ENCODE results near the gene EHMT1. TPM values are rescaled to one million over a fixed set of nuclear protein-coding genes. Genes with fewer than 3 reads are reported as not detected.
A peak's percentile ranks its signal among the peaks of the same experiment; 100 is the strongest.
"Not testable (repeated sequence)": the region's sequence is repeated elsewhere in the genome, so short reads cannot be mapped to it uniquely, and the experiment has no call there.

The EHMT1 gene
- total RNA-seq, 1 donor from 2014 or later = 159 TPM

DNA sequence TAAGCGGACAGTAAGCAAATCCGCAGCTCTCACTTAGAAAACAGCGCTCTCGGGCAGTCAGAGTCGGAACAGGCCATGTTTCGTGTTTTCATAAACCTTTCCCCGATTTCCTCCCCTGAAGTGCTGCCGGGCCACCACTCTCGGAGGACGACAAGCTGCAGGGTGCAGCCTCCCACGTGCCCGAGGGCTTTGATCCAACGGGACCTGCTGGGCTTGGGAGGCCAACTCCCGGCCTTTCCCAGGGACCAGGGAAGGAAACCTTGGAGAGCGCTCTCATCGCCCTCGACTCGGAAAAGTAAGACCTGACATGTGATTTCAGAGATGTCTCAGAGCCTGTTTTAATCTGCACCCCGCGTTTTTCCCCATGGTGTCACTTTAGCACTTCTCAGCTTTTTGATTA lies 159.0 kb downstream of the EHMT1 start:
- H3K9me3 Mint-ChIP-seq (ENCODE audit: low read depth) = no peaks in the 10 kb centered on the region
- no peaks in the 10 kb centered on the region for H3K4me1 Mint-ChIP-seq (ENCODE audit: low read depth)
- peaks cover 17% of the 10 kb centered on the region for H3K36me3 Mint-ChIP-seq (ENCODE audit: insufficient read depth)
- no peak for TF ChIP-seq CTCF (IDR thresholded peaks at IDR 0.05; ENCODE audit: unreplicated experiment)
- H3K27me3 Mint-ChIP-seq = no peaks in the 10 kb centered on the region
- DNase-seq (ENCODE audit: low spot score, unreplicated experiment) = no peak
- H3K27ac Mint-ChIP-seq = no peak overlapping the region
- no peak overlapping the region for H3K4me3 Mint-ChIP-seq (ENCODE audit: low read depth)

GRCh38 chr9:137778336-137778735 lies 159.5 kb downstream of the EHMT1 start:
- DNase-seq (ENCODE audit: low spot score, unreplicated experiment) = no peak
- no peaks in the 10 kb centered on the region for H3K27me3 Mint-ChIP-seq
- peaks cover 19% of the 10 kb centered on the region for H3K36me3 Mint-ChIP-seq (ENCODE audit: insufficient read depth)
- no peaks in the 10 kb centered on the region for H3K4me1 Mint-ChIP-seq (ENCODE audit: low read depth)
- peak overlapping the region; percentile 18 for H3K27ac Mint-ChIP-seq
- no peak for TF ChIP-seq CTCF (IDR thresholded peaks at IDR 0.05; ENCODE audit: unreplicated experiment)
- no peak overlapping the region for H3K4me3 Mint-ChIP-seq (ENCODE audit: low read depth)
- H3K9me3 Mint-ChIP-seq (ENCODE audit: low read depth) = no peaks in the 10 kb centered on the region

- no peak for TF ChIP-seq CTCF (IDR thresholded peaks at IDR 0.05; ENCODE audit: unreplicated experiment)
- Mint-ChIP-seq H3K9me3 (ENCODE audit: low read depth) (no peaks in the 10 kb centered on the region), H3K36me3 (ENCODE audit: insufficient read depth) (peaks cover 19% of the 10 kb centered on the region), H3K27ac (peak overlapping the region; percentile 35), H3K4me3 (ENCODE audit: low read depth) (no peak overlapping the region), H3K4me1 (ENCODE audit: low read depth) (no peaks in the 10 kb centered on the region), H3K27me3 (no peaks in the 10 kb centered on the region)
- DNase-seq (ENCODE audit: low spot score, unreplicated experiment) = no peak
Observed at GRCh38 chr9:137778914-137779313, 160.1 kb downstream of the EHMT1 start.

- not testable (repeated sequence) for H3K9me3 Mint-ChIP-seq (ENCODE audit: low read depth); H3K27me3 Mint-ChIP-seq; DNase-seq (ENCODE audit: low spot score, unreplicated experiment); H3K4me1 Mint-ChIP-seq (ENCODE audit: low read depth); H3K4me3 Mint-ChIP-seq (ENCODE audit: low read depth); H3K27ac Mint-ChIP-seq
- H3K36me3 Mint-ChIP-seq (ENCODE audit: insufficient read depth) = peaks cover 21% of the 10 kb centered on the region
Observed at GRCh38 chr9:137780031-137780430, 161.2 kb downstream of the EHMT1 start.

DNA sequence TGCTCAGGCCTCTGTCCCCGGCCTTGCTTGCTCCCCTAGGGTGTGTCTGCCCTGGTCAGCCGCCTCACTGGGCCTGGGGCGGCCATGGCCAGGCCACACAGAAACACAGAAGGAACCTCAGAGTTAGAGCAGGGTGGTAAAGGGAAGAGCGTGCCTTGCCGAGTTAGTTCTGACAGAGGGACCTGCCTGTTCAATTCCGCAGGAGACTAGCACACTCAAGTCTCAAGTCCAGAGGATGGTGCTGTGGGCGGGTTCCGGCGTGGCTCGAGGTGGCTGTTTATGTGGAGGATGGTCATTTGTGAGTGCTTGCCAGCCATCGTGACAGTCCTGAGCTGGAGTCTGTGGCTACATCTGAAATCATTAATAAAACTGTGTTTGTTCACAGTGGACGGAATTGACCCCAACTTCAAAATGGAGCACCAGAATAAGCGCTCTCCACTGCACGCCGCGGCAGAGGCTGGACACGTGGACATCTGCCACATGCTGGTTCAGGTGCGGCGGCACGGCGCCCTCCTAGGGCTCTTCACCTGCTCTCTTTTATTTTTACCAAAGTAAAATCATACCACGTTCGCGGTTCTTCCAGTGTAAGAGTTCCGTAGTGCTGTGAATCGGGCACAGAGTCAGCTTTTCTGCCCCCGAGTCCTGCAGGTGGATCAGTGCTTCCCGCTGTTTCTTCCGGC lies 163.2 kb downstream of the EHMT1 start:
- Mint-ChIP-seq H3K4me1 (ENCODE audit: low read depth) (peaks cover 18% of the 10 kb centered on the region), H3K27me3 (no peaks in the 10 kb centered on the region), H3K27ac (peak overlapping the region; percentile 30), H3K9me3 (ENCODE audit: low read depth) (no peaks in the 10 kb centered on the region), H3K4me3 (ENCODE audit: low read depth) (no peak overlapping the region), H3K36me3 (ENCODE audit: insufficient read depth) (peaks cover 17% of the 10 kb centered on the region)
- DNase-seq (ENCODE audit: low spot score, unreplicated experiment) = no peak
- no peak for TF ChIP-seq CTCF (IDR thresholded peaks at IDR 0.05; ENCODE audit: unreplicated experiment)

- no peak for TF ChIP-seq CTCF (IDR thresholded peaks at IDR 0.05; ENCODE audit: unreplicated experiment)
- H3K4me1 Mint-ChIP-seq (ENCODE audit: low read depth) = peaks cover 18% of the 10 kb centered on the region
Observed at GRCh38 chr9:137783521-137783920, 164.7 kb downstream of the EHMT1 start.

More at GRCh38 chr9:137783521-137783920, 164.7 kb downstream of the EHMT1 start:
- no peaks in the 10 kb centered on the region for H3K9me3 Mint-ChIP-seq (ENCODE audit: low read depth)
- no peak for DNase-seq (ENCODE audit: low spot score, unreplicated experiment)
- peaks cover 16% of the 10 kb centered on the region for H3K36me3 Mint-ChIP-seq (ENCODE audit: insufficient read depth)
- peak overlapping the region; percentile 10 for H3K27ac Mint-ChIP-seq
- no peak overlapping the region for H3K4me3 Mint-ChIP-seq (ENCODE audit: low read depth)
- H3K27me3 Mint-ChIP-seq = no peaks in the 10 kb centered on the region
